Measurements from ENCODE around the gene DHODH.

DNA sequence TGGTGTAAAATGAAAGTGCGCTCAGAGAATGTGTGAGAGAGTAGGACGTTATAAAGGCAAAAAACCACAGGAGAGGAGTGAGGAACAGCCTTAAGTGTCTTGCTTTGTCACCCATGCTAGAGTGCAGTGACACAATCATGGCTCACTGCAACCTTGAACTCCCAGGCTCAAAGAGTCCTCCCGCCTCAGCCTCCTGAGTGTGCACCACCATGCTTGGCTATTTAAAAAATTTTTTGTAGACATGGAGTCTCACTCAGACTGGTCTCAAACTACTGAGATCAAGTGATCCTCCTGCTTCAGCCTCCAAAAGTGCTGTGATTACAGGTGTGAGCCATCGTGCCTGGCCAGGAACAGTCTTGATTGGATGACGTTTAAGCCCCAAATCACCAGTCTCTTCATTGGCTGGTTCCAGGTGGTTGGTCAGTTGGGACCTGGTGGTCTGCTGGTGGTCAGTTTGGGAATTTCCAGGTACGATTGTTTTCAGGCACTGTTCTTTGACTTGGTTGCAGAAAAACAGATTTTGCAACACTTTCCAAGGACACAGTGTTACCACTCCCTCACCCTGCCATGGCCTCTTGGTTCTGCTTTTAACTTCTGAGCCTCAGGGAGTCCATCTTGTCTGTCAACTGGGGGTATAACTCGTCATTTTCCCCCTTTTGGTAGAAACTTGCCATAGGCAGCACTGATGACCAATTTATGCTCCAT is 21.2 kb downstream of the DHODH start:
- TF ChIP-seq RAD21 (conservative IDR thresholded peaks at IDR 0.05), result no peak
- TF ChIP-seq, protein P1, sequence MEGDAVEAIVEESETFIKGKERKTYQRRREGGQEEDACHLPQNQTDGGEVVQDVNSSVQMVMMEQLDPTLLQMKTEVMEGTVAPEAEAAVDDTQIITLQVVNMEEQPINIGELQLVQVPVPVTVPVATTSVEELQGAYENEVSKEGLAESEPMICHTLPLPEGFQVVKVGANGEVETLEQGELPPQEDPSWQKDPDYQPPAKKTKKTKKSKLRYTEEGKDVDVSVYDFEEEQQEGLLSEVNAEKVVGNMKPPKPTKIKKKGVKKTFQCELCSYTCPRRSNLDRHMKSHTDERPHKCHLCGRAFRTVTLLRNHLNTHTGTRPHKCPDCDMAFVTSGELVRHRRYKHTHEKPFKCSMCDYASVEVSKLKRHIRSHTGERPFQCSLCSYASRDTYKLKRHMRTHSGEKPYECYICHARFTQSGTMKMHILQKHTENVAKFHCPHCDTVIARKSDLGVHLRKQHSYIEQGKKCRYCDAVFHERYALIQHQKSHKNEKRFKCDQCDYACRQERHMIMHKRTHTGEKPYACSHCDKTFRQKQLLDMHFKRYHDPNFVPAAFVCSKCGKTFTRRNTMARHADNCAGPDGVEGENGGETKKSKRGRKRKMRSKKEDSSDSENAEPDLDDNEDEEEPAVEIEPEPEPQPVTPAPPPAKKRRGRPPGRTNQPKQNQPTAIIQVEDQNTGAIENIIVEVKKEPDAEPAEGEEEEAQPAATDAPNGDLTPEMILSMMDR (IDR thresholded peaks at IDR 0.05; ENCODE audit: poor library complexity, severe bottlenecking), result no peak
- no peak for TF ChIP-seq EP300 (conservative IDR thresholded peaks at IDR 0.05; ENCODE audit: poor library complexity, severe bottlenecking)
- TF ChIP-seq POLR2AphosphoS5 (IDR thresholded peaks at IDR 0.05), result no peak
- TF ChIP-seq TAF1 (IDR thresholded peaks at IDR 0.05; ENCODE audit: low read depth), result no peak
- no peak for TF ChIP-seq SMC3 (conservative IDR thresholded peaks at IDR 0.05; ENCODE audit: poor library complexity)
